Activated T-cell treated with anti-CD3 and anti-CD28 coated beads for 1 hour (primary cell): ENCODE results near the gene ZBTB8A.
"Not testable (repeated sequence)": the region's sequence is repeated elsewhere in the genome, so short reads cannot be mapped to it uniquely, and the experiment has no call there.

Experiments
- DNase-seq: peaks from one replicate; pipeline ENCODE4 v3.0.0-alpha.2; 2020; ENCODE audit warnings: low read depth

Gene ZBTB8A

DNA sequence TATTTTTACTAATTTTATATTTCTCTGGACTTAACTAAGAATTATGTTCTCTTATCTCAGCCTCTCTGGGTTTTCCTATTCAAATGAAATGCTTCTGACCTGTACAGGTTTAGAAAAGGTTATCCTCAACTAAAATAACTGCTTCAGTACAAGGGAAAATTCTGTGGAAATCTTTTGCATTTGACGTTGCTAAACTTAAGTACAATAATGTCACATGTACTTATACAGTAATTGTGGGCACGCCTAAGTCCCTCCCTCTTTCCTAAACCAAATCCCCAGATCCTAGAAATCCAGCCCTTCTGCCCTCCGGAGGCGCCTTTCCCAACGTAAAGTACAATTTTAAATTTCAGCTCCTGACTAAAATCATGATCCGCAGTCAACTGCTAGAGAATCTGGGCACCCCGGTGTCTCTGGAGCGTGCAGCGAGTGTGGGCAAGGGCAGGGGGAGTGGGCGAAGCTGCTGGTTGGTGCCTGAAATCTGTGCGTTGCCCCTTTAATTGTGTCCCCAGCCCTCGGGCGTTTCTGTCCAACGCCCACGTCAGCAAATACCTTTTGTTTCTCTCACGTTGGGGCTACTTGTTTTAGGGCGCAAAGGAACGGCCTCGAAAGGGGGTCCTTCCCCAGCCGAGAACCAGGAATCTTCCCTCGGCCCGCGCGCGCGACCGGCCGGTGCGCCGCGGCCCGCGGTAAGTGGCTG, at the start of gene ZBTB8A:
ZBTB8A (plus strand) TSS at position 541 of the 697 bp plus-strand sequence. CDS start 53,505 bp downstream, outside the sequence.
- no peak for DNase-seq

DNA sequence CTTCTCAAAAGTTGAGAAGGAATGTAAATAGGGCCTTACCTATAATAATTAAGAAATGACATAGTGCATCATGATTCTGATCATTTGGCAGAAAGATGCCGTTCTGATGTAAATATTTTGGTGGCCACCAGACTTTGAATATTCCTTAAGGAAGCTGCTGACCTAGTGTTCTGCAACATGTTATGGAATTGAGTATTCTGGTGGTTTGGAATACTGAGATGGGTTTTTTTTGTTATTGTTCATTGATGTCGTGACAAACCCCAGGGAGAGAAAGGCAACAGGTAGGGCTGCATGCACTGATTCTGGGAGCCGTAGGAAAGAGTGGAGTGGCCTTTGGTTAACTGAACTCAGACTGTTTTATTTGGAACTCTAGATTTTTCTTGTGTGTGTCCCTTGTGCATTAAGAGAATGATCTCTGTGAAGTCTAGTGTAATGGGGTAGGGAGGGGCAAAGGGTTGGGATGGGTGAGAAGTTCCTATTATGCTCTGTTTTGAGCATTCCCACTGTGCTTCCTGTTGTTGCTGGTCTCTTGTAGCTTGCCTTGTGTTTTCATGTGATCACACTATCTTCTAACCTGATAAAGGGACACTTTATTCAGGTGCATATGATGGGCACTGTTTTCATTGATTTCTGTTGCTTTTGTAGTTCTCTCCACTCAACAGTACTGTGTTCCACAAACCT, 49.3 kb upstream of the ZBTB8A start:
- no peak for DNase-seq

- no peak for DNase-seq
These were observed 47.8 kb upstream of the ZBTB8A start for GRCh38 chr1:32491386-32491785.

- DNase-seq: no peak
These were observed 45.0 kb upstream of the ZBTB8A start for GRCh38 chr1:32494196-32494595.

GRCh38 chr1:32494711-32495337, 44.4 kb upstream of the ZBTB8A start:
- no peak for DNase-seq

DNA sequence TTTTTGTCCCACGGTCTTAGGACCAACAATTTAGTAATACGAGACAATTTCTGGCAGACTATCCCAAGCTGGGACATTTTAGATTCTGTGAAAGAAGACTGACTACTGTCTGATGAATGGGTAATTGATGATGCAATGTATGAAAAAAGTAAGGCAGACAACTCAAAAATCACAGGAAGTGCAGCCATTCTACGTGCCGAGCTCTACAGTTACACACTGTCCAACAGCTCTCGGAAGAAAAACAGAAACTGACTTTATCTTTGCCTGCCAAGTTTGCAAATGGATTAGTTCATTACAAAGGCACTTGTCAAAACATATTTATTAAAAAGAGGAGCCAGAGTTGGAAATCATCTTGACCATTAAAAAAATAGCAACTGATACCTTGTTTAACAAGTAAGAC, 43.1 kb upstream of the ZBTB8A start:
- DNase-seq: no peak

DNA sequence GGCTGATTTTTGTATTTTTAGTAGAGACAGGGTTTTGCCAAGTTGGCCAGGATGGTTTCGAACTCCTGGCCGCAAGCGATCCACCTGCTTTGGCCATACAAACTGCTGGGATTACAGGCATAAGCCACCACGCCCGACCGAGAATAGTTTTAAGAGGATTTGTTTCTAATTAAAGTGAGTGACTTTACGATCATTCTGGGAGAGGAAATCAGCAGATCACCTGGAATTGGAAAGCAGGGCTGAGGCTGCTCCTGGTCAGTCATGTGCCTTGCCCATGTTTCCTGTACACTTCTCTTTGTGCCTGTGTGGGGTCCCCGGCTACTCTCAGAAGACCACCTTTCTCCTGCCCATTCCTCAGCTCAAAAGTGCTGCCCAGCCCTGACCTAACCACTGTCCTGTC, 40.5 kb upstream of the ZBTB8A start:
- no peak for DNase-seq

GRCh38 chr1:32500387-32501209, 38.6 kb upstream of the ZBTB8A start:
- DNase-seq: no peak

- DNase-seq: no peak
These were observed 37.4 kb upstream of the ZBTB8A start for GRCh38 chr1:32501865-32502264.

DNA sequence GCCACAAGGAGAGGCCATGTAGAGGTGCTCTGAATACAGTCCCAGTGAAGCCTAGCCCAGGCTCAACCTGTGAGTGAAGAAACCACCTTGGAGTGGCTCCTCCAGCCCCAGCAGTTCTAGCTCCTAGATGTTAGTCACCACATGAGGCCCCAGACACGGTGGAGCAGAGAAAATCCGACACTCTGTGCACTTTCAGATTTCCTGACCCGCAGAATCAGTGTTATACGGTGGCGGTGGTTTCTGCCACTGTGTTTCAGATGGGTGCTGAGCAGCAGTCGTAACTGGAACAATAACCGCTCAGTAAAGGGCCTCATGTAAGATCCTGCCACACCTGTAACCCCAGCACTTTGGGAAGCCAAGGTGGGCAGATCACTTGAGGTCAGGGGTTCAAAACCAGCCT, 36.1 kb upstream of the ZBTB8A start:
- DNase-seq: no peak

DNA sequence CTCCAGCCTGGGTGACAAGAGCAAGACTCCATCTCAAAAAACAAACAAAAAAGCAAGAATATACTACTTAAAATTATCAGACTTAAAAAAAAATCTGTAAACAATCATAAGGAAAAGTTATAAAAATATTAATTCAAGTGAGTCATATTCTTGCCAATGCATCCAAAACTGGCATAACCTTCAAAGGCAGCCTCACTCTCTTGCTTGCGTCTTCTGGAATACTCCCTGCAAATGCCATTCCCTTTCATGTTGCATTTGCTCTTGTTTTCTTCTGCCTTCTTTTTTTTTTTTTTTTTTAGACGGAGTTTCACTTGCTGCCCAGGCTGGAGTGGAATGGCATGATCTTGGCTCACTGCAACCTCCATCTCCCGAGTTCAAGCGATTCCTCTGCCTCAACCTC, 32.2 kb upstream of the ZBTB8A start:
- no peak for DNase-seq

DNA sequence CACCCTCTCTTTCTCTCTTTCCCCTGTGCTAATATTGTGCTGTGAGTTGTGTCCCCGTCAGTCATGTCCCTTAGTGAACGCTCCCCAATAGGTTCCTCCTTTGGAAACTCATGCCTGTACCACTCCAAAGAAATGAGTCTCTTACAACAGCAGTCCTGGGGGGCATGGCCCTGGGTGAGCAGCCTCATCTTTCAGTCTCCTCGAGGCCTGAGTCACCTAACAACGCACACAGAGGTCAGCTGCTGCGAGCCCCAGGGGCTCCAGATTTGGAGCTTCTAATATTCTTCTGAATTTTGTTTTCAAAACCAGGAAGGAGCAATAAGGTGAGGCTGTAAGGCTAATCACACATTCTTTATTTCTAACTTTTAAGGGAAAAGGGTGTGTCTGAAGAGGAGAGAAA, 30.5 kb upstream of the ZBTB8A start:
- no peak for DNase-seq

DNA sequence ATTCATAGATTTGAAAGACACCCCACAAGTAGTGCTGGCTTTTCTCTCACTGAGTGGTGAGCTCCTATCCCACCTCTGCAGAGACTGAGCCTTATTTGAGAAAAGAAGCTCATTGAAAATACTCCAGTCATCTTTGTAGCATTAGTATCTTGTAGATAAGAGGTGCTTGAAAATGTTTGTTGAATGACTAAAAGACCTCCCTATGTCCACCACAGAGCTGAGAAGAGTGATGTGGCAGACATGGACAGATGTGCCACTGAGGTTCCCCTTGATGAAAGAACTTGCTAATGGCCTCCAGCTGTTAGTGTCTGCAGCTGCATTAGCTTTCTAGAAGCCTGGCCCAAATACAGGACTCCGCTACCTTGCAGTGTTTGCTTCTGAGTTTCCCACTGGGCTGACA, 29.3 kb upstream of the ZBTB8A start:
- DNase-seq: no peak

DNA sequence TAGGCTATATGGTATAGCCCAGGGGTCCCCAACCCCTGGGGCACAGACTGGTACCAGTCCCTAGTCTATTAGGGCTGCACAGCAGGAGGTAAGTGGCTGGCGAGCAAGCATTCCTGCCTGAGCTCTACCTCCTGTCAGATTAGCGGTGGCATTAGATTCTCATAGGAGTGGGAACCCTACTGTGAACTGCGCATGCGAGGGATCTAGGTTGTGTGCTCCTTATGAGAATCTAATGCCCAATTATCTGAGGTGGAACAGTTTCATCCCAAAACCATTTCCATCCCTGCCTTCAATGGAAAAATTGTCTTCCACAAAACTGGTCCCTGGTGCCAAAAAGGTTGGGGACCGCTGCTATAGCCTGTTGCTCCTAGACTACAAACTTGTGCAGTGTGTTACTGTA, 22.8 kb upstream of the ZBTB8A start:
- no peak for DNase-seq

DNA sequence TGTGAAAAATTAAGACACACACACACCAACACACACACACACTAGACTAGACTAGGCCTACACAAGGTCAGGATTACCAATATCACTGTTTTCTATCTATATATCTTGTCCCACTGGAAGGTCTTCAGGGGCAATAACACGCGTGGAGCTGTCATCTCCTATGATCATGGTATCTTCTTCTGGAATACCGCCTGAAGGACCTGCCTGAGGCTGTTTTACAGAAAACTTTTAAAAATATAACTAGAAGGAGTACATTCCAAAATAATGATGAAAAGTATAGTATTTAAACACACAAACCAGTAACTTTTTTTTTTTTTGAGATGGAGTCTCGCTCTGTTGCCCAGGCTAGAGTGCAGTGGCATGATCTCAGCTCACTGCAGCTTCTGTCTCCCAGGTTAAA, 20.3 kb upstream of the ZBTB8A start:
- no peak for DNase-seq

DNA sequence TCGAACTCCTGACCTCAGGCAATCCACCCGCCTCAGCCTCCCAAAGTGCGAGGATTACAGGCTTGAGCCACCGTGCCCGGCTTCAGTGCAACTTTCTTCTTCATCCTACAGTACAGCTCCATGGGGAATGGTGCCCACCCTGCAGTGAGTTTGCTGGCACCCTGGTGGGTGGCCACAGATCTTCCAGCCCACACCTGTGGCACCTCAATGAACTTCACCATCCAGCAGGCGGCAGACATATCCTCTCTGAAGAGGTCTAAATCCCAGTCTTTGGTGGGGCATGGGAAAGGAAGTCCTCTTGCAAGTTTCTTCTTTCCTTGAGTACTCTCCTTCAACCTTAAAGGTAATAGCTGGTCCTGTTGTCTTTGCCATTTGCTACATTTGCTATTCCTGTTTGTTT, 18.1 kb upstream of the ZBTB8A start:
- no peak for DNase-seq

DNA sequence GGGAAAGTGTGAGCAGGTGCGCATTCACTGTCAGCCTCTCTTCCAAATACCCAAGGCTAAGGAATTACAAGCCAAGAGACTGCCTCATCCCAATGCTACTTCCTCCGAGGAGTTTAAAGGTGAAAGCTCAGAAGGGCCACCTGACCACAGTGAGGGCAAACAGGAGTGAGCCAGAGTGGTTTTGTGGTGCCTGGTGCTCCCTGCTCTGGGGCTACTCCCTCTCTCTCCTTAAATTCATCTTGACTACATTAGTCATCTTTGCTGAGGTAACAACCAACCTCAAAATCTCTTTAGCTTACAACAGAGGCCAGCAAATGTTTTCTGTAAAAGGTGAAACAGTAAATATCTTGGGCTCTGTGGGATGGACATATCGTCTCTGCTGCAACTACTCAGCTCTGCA, 14.2 kb upstream of the ZBTB8A start:
- DNase-seq: no peak

DNA sequence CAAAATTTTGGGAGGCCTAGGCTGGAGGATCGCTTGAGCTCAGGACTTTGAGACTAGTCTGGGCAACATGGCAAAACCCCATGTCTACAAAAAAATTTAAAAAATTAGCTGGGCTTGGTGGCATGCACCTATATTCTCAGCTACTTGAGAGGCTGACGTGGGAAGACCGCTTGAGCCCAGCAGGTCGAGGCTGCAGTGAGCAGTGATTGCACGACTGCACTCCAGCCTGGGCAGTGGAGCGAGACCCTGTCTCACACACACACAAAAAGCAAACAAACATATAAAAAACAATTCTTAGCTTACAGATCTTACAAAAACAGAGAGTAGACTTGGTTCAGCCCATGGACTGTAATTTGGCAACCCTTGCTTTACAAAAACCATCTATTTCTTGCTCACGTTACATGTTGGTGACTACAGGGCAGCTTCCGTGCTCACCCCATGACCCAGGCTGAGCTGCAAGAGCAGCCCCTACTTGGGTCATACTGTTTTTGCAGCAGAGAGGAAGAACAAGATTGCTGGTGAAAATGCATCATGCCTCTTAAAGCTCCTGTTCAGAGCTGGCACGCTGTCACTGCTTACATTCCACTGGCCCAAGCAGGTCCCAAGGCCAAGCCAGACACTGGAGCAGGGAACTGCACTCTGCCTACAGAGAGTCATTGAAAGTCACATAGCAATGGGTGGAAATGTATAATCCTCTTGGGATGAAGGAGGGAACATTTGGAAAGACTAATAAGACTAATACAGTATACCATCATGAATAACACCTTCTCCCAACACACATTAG, 13.4 kb upstream of the ZBTB8A start:
- no peak for DNase-seq

DNA sequence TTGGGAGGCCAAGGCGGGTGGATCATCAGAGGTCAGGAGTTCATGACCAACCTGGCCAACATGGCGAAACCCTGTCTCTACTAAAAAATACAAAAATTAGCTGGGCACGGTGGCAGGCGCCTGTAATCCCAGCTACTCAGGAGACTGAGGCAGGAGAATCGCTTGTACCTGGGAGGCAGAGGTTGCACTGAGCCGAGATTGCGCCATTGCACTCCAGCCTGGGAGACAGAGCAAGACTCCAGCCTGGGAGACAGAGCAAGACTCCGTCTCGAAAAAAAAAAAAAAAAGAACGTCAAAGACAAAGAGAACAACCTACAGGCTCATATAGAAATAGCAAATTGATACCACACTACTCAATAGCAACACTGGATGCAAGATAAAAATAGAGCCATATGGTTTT, 10.7 kb upstream of the ZBTB8A start:
- DNase-seq: not testable (repeated sequence)

- DNase-seq: no peak
These were observed 5.4 kb upstream of the ZBTB8A start for GRCh38 chr1:32533792-32534327.

GRCh38 chr1:32536117-32536516, 3.1 kb upstream of the ZBTB8A start:
- DNase-seq: no peak

- no peak for DNase-seq
These were observed 2.5 kb upstream of the ZBTB8A start for GRCh38 chr1:32536764-32537163.
